ENCODE measurements around the gene SPATS2.

Gene SPATS2

DNA sequence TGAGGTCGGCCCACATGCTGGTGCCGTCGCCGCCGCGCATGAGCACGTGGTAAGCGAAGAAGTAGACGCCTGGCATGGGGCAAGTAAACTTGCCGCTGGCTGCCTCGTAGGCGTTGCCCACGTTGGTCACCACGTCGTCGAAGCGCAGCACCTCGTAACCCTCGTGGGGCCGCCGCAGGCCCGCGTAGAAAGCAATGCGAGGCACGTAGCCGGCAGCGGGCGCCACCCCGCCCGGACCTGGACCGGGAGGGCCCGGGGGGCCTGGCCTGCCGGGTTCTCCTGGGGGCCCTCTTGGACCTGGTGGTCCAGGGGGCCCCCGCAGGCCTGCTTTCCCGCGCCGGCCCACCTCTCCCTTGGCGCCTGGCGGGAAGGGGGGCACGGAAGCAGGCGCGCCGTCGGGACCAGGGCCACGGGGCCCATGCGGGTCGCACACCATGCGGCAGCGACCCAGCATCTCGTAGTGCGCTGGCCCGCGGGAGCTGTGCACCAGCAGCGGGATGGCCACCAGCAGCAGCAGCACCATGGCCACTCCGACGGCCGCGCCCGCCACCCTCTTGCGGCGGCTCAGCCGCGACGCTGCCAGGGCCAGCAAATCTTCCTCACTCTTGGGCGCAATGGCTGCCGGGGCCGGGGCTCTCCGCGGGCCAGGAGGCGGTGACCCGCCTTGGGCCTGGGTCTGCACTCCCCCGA, 31.2 kb upstream of the SPATS2 start:
- no peak for DNase-seq (ENCODE audit: low read depth in 3 of 3)

DNA sequence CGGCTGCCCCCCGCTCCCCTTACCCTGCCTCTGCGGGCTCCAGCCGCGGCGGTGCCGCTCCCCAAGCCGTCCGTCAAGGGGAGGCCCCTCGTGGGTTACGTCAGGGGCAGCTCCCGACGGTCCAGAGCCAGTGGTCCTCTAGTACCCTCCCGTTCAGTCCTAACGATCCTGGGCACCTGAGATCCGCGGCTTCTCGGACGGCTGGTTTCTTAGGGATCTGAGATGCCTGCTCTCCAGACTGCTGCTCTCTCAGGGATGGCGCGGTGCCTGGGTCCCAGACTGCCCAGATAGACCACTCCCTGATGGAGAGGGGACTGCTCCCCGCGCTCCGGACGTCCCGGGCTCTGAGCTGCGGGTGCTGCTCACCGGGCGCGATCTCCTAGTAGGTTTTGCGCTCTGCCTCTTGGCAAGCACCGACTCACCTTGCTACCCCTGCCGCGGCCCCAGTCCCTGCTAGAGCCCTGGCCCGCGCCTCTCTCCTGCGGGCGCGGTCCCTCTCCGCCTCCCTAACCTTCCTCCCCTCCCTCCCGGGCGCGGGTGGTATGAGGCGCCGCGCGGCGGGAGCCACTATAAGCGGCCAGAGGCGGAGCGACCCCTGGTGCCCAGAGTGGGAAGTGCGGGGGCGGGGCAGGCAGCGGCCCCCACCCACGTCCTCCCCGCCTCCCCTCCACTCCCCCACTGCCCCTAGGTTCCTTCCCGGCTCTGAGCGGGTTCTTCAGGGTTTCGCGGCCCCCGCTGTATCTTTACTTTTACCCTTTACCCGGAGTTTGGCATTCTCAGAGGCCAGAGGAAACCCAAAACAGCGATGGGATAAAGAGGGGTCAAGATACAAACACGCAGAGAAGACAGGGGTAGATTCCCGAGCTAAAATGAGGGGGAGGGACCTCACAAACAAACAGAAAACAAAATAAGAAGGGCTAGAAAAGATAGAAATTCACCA, 30.3 kb upstream of the SPATS2 start, which contains the start of gene C1QL4:
TSS of gene C1QL4 (minus strand) at position 544 of the 940 bp plus-strand sequence. CDS start 711 bp downstream, outside the sequence.
- DNase-seq (ENCODE audit: low read depth in 3 of 3), result peak; percentile 69 to 84 (median 82)

GRCh38 chr12:49338830-49339463, 28.3 kb upstream of the SPATS2 start:
- no peak for DNase-seq (ENCODE audit: low read depth in 3 of 3)

DNA sequence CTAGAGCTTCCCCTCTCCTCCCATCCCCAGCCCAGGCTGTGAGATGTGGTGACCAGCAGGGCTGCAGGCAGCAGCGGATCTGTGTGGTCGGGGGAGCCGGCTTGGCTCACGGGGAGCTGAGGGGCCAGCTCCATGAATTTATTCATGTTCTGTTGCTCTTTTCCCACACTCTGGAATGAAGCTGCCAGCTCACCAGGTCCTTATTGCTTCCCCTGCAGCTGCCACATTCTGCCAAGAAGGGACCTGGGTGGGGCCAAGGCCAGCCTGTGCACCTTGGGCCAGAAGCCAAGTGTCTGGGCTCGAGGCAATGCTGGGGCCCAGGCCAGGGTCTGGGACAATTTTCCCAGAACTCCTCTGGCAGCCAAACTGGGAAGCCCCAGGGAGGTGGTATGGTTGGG, 27.8 kb upstream of the SPATS2 start:
- DNase-seq (ENCODE audit: low read depth in 3 of 3), result no peak

GRCh38 chr12:49340095-49340870, 27.0 kb upstream of the SPATS2 start:
- DNase-seq (ENCODE audit: low read depth in 3 of 3), result no peak

- DNase-seq (ENCODE audit: low read depth in 3 of 3), result no peak
Observed at GRCh38 chr12:49340971-49341776, 26.1 kb upstream of the SPATS2 start.

- DNase-seq (ENCODE audit: low read depth in 3 of 3), result no peak
Observed at GRCh38 chr12:49341777-49342065, 25.5 kb upstream of the SPATS2 start.

- peak; percentile 76 to 78 (median 76) for DNase-seq (ENCODE audit: low read depth in 3 of 3)
Observed at GRCh38 chr12:49342066-49342913, 25.0 kb upstream of the SPATS2 start.

DNA sequence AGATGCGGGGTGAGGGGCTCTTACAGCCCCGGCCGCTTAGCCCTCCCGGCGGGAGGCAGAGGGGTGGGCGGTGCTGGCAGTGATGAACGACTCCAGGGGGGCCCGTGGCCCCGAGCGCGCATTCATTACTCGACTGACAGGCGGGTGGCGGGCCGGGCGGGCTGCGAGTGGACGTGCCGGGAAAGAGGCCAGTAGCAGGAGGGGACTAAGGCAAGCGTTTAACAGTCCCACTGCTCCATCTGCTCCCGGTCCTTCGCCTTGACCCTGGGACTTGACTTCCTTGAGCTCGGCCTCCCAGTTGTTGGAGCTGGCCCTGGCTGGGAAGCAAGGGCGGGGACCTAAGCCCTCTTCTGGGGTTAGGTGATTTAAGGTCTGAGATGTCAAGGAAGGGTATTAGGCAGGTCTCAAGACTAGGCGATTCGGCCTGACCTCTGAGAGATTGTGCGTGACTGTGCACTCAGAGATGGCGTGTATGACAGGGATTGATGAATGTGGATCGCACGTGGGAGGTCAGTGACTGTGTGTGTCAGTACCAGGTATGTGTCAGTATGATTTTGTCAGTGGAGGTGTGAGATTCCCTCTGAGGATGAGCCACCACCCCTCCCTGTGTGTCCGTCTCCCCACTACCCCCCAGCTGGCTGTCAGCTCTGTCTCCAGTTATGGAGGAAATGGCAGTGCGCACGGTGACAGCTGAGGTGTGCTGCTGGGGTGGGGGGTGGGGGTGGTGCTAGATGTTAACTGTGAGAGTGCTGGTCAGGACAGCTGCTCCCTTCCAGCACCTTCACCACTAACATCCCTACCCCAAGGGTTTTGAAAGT, 24.1 kb upstream of the SPATS2 start:
- DNase-seq (ENCODE audit: low read depth in 3 of 3), result peak in 1 of 3 donors; percentile 45

GRCh38 chr12:49344486-49345050, 22.7 kb upstream of the SPATS2 start:
- DNase-seq (ENCODE audit: low read depth in 3 of 3), result no peak

DNA sequence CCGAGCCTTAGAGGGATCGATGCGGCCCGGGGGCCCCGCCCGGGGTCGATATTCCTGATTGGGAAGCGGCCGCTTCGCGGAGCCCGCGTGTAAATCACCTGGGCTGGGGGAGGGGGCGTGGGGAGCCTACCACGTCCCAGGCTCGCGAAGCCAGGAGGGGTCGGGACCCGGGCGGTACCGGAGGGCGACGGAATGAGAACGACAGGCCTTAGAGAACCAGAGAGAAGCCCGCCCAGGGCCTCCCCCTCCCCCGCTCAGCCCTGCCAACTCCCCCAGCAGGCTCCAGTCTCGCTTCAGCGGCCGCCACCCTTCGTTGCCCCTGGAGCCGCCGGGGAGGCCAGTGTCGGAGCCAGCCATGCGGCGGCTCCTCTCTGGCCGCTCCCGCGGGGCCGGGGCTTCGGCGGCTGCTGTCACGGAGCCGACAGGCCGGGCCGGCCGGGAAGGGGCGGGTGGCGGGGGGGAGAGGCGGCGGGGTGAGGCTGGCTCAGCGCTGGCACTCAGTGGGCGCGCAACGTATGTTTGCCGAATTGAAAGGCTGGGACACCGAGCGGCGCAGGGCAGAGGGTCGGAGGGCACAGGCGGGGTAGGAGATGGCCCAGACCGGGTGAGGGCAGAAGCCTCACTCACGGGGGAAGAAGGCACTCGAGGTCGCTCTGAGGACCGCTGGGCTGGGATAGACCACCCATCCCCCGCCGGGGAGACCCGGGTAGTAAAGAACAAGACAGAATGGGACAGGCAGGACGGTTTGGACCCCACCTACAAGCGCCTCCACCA, 22.0 kb upstream of the SPATS2 start:
- no peak for DNase-seq (ENCODE audit: low read depth in 3 of 3)

GRCh38 chr12:49345825-49346658, 21.2 kb upstream of the SPATS2 start:
- no peak for DNase-seq (ENCODE audit: low read depth in 3 of 3)

DNA sequence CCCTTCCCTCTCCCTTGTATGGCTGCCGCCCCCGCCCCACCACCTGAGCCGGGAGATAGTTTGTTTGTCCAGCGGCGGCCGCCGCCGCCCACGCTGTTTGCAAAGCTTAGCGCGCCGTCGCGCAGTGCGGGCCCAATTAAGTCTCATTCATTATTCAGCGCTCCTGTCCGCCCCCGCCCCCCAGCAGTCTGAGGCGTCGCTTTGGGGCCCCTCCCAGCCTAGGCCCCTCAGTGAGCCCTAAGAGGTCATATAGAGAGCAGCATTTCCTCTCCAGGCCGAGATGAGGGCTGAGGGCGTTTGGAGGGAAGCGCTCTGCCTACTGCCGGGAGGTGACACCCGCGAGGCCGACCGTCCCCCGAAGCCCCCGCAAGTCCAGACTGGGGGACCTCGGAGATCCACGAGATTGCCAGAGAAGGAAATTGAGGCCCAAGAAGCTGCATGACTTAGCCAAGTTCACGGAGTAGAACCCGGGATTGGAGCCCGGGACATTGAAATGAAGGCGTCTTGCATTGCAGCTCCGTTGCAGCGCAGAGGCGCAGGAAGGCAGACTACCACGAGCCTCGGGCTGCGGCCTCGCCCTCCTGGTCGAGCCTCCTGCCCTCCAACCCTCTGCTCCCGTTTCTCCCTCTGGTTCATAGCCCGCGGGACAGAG, 20.5 kb upstream of the SPATS2 start, which contains the start of gene DNAJC22:
TSS of gene DNAJC22 (plus strand) at position 230 of the 652 bp plus-strand sequence. CDS start 1,985 bp downstream, outside the sequence.
- DNase-seq (ENCODE audit: low read depth in 3 of 3), result no peak

DNA sequence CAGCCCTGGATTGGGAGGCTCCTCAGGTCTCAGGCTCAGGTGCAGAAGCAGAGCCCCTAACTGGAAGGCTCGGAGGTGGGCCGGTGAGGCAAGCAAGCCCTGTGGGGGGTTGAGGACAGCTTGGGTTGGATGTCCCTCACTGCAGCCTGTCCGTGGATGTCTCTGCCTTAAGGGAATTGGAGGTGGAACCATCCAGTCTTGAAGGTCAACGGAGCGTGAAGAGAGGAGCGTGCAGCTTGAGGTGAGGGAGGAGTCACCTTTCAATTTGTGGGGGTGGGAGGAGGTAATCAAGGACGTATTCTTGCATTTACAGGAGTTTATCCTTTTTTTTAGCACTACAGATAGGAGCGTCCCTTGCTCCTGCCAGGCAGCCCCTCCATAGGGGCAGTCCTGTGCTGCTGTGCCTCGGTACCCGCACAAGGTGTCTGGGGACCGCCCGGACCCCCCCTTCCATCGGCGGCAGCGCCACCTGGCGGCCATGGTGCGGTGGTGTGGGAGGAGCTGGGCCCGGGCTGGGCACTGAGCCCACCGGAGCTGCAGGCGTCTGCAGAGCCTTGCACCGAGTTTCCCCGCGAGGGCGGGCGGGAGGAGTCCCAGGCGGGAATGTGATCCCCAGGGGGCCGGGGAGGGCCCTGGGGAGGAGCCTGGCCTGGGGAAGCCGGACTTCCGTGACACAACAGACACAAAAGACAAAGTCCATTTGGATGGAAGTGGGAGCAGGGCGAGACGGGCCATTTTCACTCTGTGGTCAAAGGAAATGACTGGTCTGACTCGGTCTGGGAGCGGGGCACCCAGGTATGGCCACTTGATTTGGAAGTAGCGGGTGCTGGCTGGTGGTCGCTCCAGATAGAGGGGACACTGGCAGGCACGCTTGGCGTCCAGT, 19.7 kb upstream of the SPATS2 start:
- DNase-seq (ENCODE audit: low read depth in 3 of 3), result peak; percentile 46 to 72 (median 68)

- no peak for DNase-seq (ENCODE audit: low read depth in 3 of 3)
Observed at GRCh38 chr12:49348781-49349180, 18.5 kb upstream of the SPATS2 start.
